Epithelial cell of esophagus (primary cell): ENCODE data around the gene AMPD3.

Experiments used
- DNase-seq: peaks from one replicate; pipeline ENCODE4 v3.0.0; 2010; ENCODE audit warnings: low read depth
- H3K4me3 ChIP-seq: 2 replicates; pipeline ENCODE4 v1.5.1; 2011; ENCODE audit warnings: mild to moderate bottlenecking, low read length, control low read depth
- TF ChIP-seq, protein P1 (sequence below): IDR thresholded peaks from 2 replicates; pipeline ENCODE4 v1.5.1; 2011; ENCODE audit warnings: low read depth, mild to moderate bottlenecking, low read length, control low read depth, inconsistent platforms; ENCODE audit not compliant: insufficient read depth; ENCODE audit errors: missing control alignments

Gene AMPD3

DNA sequence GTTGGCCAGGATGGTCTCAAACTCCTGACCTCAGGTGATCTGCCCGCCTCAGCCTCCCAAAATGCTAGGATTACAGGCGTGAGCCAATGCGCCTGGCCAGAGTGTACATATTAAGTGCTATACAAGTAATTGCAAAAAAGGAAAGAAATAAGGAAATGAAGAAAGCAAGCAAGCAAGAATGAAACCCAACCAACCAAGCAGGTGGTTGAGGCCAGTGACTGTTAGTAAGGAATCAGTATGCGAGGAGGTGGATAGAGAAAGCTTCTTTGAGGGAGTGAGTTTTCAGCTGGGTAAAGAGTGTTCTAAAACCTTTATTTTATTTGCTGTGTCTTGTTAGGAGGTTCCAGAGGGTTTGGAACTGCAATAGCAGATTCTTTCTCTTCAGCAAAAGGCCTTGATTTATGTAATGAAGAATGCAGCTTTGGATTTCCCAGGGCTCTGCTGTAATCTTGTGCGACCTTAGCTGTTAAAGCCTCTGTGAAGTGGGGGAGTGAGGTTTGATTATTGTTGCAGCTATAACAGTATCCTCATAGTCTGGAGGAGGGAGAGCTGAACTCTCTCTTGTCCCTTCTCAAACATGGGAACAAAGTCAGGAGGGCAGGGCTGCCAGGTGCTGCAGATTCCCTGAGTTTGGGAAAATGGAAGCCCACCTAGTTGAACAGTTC, 5.7 kb downstream of the AMPD3 start:
- H3K4me3 ChIP-seq: no peak overlapping the region
- DNase-seq: no peak
- TF ChIP-seq, protein P1, sequence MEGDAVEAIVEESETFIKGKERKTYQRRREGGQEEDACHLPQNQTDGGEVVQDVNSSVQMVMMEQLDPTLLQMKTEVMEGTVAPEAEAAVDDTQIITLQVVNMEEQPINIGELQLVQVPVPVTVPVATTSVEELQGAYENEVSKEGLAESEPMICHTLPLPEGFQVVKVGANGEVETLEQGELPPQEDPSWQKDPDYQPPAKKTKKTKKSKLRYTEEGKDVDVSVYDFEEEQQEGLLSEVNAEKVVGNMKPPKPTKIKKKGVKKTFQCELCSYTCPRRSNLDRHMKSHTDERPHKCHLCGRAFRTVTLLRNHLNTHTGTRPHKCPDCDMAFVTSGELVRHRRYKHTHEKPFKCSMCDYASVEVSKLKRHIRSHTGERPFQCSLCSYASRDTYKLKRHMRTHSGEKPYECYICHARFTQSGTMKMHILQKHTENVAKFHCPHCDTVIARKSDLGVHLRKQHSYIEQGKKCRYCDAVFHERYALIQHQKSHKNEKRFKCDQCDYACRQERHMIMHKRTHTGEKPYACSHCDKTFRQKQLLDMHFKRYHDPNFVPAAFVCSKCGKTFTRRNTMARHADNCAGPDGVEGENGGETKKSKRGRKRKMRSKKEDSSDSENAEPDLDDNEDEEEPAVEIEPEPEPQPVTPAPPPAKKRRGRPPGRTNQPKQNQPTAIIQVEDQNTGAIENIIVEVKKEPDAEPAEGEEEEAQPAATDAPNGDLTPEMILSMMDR: no peak

DNA sequence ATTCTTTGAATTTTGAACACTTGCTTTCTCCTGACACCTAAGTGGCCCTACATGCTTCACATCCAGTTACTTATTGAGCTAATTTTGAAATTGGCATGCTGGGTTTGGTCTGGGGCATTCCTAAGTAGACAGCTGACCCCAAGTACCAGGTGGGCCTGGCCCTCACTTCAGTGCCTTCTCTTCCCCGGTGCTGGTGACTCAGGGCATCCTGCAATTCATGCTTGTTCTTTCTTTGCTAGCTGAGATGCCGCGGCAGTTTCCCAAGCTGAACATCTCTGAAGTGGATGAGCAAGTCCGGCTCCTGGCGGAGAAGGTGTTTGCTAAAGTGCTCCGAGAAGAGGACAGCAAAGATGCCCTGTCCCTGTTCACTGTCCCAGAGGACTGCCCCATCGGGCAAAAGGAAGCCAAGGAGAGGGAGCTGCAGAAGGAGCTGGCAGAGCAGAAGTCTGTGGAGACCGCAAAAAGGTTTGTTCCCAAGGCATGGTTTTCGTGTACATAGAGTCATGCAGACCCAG, 6.3 kb downstream of the AMPD3 start:
- DNase-seq: no peak
- H3K4me3 ChIP-seq: no peak overlapping the region
- TF ChIP-seq, protein P1: no peak

DNA sequence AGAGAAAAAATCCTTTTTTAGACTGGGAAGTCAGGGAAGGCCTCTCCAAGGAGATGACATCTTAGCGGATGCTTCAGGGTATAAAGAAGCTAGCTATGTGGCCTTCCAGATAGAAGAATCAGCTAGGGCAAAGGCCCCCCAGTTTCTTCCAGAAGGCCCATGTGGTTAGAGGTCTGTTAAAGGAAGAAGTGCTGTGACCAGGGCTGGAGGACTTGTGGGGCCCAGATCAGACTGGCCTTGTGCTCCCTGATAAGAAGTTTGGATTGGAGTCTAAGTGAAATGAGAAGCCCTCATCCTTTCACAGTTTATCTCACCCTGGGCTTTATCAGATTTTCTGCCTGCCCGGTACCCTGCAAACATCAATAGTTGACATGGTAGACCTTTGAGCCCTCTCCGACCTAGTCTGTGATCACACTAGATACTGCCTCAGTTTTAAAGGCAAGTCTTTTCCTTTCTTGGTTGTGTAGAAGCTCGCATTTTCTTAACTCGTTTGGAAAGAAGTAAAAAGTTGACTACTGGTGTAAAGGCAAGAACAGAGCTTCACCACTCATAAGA, 7.8 kb downstream of the AMPD3 start:
- no peak for DNase-seq
- TF ChIP-seq, protein P1: no peak
- H3K4me3 ChIP-seq: no peak overlapping the region

DNA sequence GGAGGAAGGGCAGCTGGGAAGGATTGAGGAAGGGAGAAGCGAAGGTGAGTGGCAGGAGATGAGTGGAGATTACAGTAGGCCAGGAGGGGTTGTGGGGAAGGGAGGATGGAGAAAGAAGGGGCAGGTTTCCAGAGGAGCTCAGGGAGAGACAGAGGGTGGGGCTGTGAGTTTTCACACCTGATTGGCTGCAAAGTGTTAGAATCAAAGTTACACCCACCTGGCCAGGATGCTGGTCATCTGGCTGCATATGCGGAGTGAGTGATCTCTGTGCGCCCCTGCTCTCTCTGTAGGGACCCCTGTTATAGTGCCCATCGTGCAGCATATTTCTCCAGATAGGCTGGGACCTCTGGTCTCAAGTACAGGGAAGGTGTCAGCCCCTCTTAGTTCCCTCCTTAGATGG, 18.3 kb downstream of the AMPD3 start:
- TF ChIP-seq, protein P1: no peak
- no peak overlapping the region for H3K4me3 ChIP-seq
- no peak for DNase-seq

DNA sequence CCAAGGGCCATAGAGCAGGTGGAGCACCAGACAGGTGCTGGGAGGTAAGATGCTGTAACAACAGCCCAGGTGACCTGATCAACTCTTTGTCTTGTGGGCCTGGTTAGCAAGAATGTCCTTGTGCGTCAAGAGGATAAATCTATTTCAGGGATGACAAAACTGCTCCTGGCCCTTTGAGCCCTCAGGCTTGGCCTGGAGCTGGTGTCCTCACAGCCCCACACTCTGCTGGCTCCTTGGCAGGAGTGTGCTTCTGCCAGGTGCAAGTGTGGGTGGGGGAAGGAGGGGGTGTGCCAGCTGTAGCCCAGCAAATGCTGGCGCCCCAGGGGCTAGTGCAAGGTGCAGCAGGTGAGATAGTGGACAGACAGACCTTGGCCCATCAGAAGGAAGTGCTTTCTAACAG, 19.5 kb downstream of the AMPD3 start:
- DNase-seq: no peak
- TF ChIP-seq, protein P1: no peak
- no peak overlapping the region for H3K4me3 ChIP-seq

DNA sequence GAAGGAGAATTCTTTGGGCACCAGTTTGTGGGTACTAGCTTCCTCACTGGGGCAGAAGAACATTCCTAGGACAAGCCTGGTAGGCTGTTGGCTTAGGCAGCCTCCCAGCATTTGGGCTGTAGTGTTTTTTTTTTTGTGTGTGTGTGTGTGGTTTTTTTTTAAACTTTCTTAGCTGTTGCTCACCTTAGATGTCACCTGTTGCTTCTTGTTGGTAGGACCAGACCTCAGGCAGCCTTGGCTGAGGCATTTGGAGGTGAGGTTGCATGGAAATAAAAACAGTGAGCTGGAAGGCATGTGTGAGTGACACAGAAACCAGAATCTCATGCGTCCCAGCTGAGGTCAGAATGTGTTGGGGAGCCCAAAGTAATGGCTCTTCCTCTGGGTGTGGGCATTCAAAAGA, 21.3 kb downstream of the AMPD3 start:
- H3K4me3 ChIP-seq: no peak overlapping the region
- TF ChIP-seq, protein P1: no peak
- peak; percentile 31 for DNase-seq

DNA sequence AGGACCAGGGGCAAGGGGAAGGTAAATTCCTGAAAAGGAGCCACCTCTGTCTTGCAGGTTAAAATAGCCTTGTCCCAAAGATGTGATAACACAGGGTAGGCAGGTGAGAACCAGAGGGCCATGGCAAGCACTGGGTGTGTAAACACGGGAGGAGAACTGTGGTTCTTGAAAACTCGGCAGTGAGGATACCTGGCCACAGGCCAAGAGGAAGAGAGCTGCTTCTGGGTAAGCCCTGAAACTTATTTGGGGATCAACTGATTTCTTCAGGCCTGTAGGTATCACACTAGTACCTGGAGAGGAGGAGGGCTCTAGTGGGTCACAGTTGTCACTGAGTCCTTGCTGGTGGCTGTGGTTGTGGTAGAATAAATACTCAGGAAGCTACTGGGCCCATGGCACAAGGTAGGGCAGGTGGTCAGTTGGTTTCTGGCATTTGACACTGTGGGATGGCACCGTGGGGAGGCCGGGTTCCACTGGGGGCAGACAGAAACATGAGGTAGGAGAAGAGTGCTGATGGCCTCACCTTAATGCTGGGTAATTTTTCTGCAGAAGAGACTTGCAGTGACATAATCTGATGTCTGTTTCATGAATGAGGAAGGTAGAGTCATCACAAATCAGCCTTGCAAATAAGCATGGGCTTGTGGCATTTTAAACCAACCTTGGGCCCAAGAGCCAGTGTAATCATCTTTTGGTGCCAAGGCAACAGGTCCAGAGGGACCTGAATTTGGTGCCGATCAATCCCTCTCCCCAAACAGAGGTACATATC, 22.0 kb downstream of the AMPD3 start:
- DNase-seq: no peak
- TF ChIP-seq, protein P1: no peak

More for the DNA sequence above, 22.0 kb downstream of the AMPD3 start:
- H3K4me3 ChIP-seq: no peak overlapping the region
